ENCODE data around the gene ZNF610. TPM values are rescaled to one million over a fixed set of nuclear protein-coding genes. Genes with fewer than 3 reads are reported as not detected.

The ZNF610 gene
- total RNA-seq, 1 donor from 2014 or later: 0.98 TPM

- DNase-seq (ENCODE audit: extremely low spot score in 2 of 2): peak in 1 of 2 donors; percentile 89
- Histone ChIP-seq H3K4me1 (peaks cover 14% of the 10 kb centered on the region), H3K4me3 (peak within 1 kb of the TSS; percentile 64 to 92), H3K27ac (peak within 1 kb of the TSS; percentile 80), H3K9me3 (no peaks in the 10 kb centered on the region), H3K27me3 (no peaks in the 10 kb centered on the region), H3K36me3 (peaks cover 0 to 35% of the 10 kb centered on the region in 2 donors)
- intact Hi-C loops (cut with DNase I): loop anchor here (5.0 kb wide), 1 partner anchor 630 kb away; no protein-coding TSS in a partner anchor
- TF ChIP-seq CTCF (IDR thresholded peaks at IDR 0.05) (no peak), POLR2A (IDR thresholded peaks at IDR 0.05) (peak in 1 of 2 donors; percentile 26), POLR2AphosphoS5 (IDR thresholded peaks at IDR 0.05; ENCODE audit: insufficient read depth in 1 of 2, low read depth in 1 of 2) (peak in 1 of 2 donors; percentile 81)
These were observed 39.1 kb upstream of the ZNF610 start, which contains the start of gene ZNF480 for GRCh38 chr19:52296773-52297600. Gene ZNF480 (plus strand): TSS chr19:52297169. CDS start chr19:52300413, 3,244 bp downstream.

GRCh38 chr19:52297601-52298364, 38.3 kb upstream of the ZNF610 start:
- Histone ChIP-seq H3K27me3 (no peaks in the 10 kb centered on the region), H3K4me3 (peak overlapping the region; percentile 64 to 92), H3K9me3 (no peaks in the 10 kb centered on the region), H3K27ac (peak overlapping the region; percentile 80), H3K36me3 (peaks cover 0 to 40% of the 10 kb centered on the region in 2 donors), H3K4me1 (peaks cover 14% of the 10 kb centered on the region)
- intact Hi-C loops (cut with DNase I): loop anchor here (5.0 kb wide), 1 partner anchor 630 kb away; no protein-coding TSS in a partner anchor
- DNase-seq (ENCODE audit: extremely low spot score in 2 of 2): no peak
- TF ChIP-seq CTCF (IDR thresholded peaks at IDR 0.05) (no peak), POLR2AphosphoS5 (IDR thresholded peaks at IDR 0.05; ENCODE audit: insufficient read depth in 1 of 2, low read depth in 1 of 2) (no peak), POLR2A (IDR thresholded peaks at IDR 0.05) (no peak)

GRCh38 chr19:52307275-52307674, 28.8 kb upstream of the ZNF610 start:
- Histone ChIP-seq H3K27ac (no peak overlapping the region), H3K4me3 (no peak overlapping the region), H3K4me1 (no peaks in the 10 kb centered on the region), H3K36me3 (peaks cover 0 to 97% of the 10 kb centered on the region in 2 donors), H3K27me3 (no peaks in the 10 kb centered on the region), H3K9me3 (peaks cover 69% of the 10 kb centered on the region)
- intact Hi-C loops (cut with DNase I): no loop called here
- no peak for TF ChIP-seq CTCF (IDR thresholded peaks at IDR 0.05)
- no peak for TF ChIP-seq POLR2A (IDR thresholded peaks at IDR 0.05)
- TF ChIP-seq POLR2AphosphoS5 (IDR thresholded peaks at IDR 0.05; ENCODE audit: insufficient read depth in 1 of 2, low read depth in 1 of 2): no peak
- DNase-seq (ENCODE audit: extremely low spot score in 2 of 2): no peak

- intact Hi-C loops (cut with DNase I): no loop called here
- no peaks in the 10 kb centered on the region for H3K4me1 ChIP-seq
- peaks cover 96% of the 10 kb centered on the region for H3K9me3 ChIP-seq
- TF ChIP-seq POLR2AphosphoS5 (IDR thresholded peaks at IDR 0.05; ENCODE audit: insufficient read depth in 1 of 2, low read depth in 1 of 2): no peak
- no peak for TF ChIP-seq CTCF (IDR thresholded peaks at IDR 0.05)
- TF ChIP-seq POLR2A (IDR thresholded peaks at IDR 0.05): no peak
- no peak overlapping the region for H3K27ac ChIP-seq
- H3K36me3 ChIP-seq: peaks cover 15 to 71% of the 10 kb centered on the region in 2 donors
- H3K4me3 ChIP-seq: no peak overlapping the region
- no peaks in the 10 kb centered on the region for H3K27me3 ChIP-seq
- DNase-seq (ENCODE audit: extremely low spot score in 2 of 2): no peak
These were observed 13.6 kb upstream of the ZNF610 start for GRCh38 chr19:52322429-52322828.
